ENCODE data around the gene MTAP.

DNA sequence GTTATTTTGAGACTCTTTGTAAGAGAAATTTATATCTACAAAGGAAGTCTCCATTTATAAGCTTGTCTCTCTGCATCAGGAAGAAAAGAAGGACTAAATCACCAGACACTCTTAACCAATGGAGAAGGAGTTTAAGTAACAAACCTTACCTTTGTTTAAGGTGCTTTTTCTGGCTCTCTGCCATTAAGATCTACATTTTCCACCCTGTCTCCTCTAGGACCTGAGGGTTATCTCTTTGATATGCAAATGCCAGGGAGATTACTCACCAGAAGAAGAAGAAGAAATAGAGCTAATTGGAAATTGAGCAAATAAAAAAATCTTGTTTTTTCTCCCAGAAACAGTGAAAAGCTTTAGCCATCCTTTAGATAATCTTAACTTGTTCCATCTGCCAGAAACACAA lies 130.8 kb downstream of the MTAP start:
- TF ChIP-seq, protein P1, sequence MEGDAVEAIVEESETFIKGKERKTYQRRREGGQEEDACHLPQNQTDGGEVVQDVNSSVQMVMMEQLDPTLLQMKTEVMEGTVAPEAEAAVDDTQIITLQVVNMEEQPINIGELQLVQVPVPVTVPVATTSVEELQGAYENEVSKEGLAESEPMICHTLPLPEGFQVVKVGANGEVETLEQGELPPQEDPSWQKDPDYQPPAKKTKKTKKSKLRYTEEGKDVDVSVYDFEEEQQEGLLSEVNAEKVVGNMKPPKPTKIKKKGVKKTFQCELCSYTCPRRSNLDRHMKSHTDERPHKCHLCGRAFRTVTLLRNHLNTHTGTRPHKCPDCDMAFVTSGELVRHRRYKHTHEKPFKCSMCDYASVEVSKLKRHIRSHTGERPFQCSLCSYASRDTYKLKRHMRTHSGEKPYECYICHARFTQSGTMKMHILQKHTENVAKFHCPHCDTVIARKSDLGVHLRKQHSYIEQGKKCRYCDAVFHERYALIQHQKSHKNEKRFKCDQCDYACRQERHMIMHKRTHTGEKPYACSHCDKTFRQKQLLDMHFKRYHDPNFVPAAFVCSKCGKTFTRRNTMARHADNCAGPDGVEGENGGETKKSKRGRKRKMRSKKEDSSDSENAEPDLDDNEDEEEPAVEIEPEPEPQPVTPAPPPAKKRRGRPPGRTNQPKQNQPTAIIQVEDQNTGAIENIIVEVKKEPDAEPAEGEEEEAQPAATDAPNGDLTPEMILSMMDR (IDR thresholded peaks at IDR 0.05) = no peak
- no peak for TF ChIP-seq POLR2A (IDR thresholded peaks at IDR 0.05)

Data from body of pancreas (tissue), 4 donors.